SK-N-MC (cell line): Measurements from ENCODE around the gene EXOC1.

Source experiments
- EZH2 ChIP-seq: fragments of 200-600 bp; sonication (generic); IDR thresholded peaks from one replicate; pipeline ENCODE4 v1.6.1; 2017; ENCODE audit warnings: antibody characterized with exemption
- FOXP2 ChIP-seq: optimal IDR thresholded peaks from 2 replicates; pipeline ENCODE3; 2011; ENCODE audit warnings: mild to moderate bottlenecking, moderate library complexity; ENCODE audit not compliant: insufficient read depth; ENCODE audit errors: extremely low read length, control extremely low read depth
- POLR2AphosphoS5 ChIP-seq: IDR thresholded peaks from 2 replicates; pipeline ENCODE4 v1.6.1; 2012; ENCODE audit warnings: mild to moderate bottlenecking, low read depth, low read length, borderline replicate concordance

- TF ChIP-seq POLR2AphosphoS5 (no peak), EZH2 (no peak), FOXP2 (no peak)
Measured at GRCh38 chr4:55925241-55925640, 71.8 kb downstream of the EXOC1 start.
